HCT116 (cell line): Measurements from ENCODE around the gene SLC1A4.

Experiments
- EZH2 ChIP-seq: fragments of 200-600 bp; sonication (generic); IDR thresholded peaks from 2 replicates; pipeline ENCODE4 v1.6.1; 2017; ENCODE audit warnings: antibody characterized with exemption, mixed run types
- JUND ChIP-seq: IDR thresholded peaks from 2 replicates; pipeline ENCODE4 v1.6.1; 2012
- POLR2A ChIP-seq: IDR thresholded peaks from 2 replicates; pipeline ENCODE4 v1.7.0; 2011; ENCODE audit warnings: borderline replicate concordance; ENCODE audit not compliant: insufficient read depth, insufficient read length; ENCODE audit errors: extremely low read depth

GRCh38 chr2:65059071-65059470 lies 69.9 kb downstream of the SLC1A4 start:
- no peak for TF ChIP-seq POLR2A
- TF ChIP-seq JUND: no peak
- TF ChIP-seq EZH2: no peak
